ENCODE measurements around the gene CCM2.

The CCM2 gene

DNA sequence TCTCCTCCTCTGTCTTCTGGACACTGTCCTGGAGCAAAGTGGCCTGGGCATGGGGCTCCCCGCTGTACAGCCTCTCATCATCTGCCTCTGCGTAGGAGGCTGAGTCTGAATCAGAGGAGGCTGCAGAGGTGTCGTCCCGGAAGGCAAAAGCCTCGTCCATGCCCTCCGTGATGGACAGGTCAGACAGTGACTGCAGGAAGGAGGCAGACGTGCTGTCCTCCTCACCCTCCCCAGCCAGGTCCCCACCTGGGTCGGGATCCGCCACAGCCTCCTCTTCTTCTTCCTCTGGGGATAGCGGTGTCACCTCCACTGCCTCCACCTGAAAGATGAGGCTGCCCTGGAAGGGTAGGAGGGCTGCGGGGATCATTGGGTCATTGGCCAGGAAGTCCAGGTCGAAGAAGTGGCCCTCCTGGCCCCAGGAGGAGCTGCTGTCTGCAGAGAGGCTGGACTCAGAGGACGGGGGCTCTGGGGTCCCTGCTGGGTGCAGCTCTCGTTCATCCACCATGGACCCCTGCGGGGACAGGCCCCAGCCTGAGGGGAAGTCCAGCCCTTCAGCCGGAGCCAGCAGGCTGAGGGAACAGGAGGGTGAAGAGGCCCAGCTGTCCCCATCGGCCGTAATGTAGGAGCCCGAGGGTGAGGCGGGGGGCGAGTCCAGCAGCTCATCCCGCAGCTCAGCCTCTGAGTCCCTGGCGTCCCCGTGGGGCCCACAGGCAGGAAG lies 85.1 kb downstream of the CCM2 start:
- TF ChIP-seq, protein P1, sequence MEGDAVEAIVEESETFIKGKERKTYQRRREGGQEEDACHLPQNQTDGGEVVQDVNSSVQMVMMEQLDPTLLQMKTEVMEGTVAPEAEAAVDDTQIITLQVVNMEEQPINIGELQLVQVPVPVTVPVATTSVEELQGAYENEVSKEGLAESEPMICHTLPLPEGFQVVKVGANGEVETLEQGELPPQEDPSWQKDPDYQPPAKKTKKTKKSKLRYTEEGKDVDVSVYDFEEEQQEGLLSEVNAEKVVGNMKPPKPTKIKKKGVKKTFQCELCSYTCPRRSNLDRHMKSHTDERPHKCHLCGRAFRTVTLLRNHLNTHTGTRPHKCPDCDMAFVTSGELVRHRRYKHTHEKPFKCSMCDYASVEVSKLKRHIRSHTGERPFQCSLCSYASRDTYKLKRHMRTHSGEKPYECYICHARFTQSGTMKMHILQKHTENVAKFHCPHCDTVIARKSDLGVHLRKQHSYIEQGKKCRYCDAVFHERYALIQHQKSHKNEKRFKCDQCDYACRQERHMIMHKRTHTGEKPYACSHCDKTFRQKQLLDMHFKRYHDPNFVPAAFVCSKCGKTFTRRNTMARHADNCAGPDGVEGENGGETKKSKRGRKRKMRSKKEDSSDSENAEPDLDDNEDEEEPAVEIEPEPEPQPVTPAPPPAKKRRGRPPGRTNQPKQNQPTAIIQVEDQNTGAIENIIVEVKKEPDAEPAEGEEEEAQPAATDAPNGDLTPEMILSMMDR (conservative IDR thresholded peaks at IDR 0.05), result no peak
- no peak for TF ChIP-seq ZFX (IDR thresholded peaks at IDR 0.05)
- H3K27ac ChIP-seq, result no peak overlapping the region

DNA sequence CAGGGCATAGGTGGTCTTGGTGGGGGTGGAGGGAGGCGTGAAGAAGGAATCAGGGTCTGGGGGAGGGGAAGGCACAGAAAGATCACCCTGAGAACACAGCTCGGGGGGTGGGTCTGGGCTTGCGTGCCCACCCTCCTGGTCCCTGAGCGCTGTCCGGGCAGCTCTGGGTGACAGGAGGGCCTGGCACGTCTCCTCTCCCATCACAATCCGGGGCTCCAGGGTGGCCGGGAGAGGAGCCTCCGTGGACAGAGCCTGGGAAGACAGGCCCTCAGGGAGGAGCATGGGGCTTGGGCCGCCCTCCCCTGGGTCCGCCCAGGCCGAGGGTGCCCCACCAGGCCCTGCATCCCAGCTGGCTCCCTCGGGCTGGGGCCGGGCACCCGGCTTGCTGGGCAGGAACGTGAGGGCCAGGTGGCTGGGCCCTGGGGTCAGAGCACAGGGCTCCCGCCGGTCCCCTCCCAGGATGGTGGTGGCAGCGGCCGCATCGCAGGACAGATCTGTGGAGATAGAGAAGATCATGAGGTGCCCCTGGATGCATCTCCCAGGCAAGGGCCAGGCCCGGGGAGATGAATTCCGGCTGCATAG lies 85.7 kb downstream of the CCM2 start:
- H3K27ac ChIP-seq, result no peak overlapping the region
- TF ChIP-seq ZFX (IDR thresholded peaks at IDR 0.05), result no peak
- TF ChIP-seq, protein P1 (conservative IDR thresholded peaks at IDR 0.05), result no peak

DNA sequence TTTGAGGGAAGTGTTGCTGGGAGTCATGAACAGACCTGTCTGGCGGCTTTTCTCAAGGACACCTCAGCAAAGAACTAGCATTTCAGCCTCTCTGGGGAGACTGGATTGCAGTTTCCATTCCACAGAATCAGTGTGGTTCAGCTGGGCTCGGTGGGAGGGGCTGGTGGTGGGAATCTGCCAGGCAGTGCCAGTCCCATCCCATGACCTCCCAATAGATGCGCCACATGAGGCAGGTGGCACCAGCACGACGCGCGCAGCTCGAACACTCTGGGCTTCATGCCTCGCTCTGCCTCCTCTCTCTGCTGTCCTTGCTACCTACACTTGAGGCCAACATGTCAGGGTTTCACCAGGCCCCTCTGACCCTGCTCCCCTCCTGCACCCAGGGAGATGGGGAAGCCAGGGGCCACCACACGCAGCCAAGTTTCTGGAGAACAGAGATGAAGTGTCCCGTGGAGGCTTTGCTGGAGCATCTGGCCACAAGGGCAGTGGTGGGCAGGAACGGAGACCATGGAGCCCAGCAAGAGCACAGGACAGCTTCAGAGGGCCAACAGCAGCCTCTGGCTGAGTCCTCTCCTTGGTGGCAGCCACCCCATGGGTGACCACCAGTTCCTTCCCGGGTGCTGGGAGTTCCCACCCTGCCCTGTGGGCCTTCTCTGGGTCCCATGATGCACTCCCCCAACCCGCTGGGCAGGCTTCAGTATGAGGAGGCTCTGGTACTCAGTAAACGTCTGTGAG lies 86.5 kb downstream of the CCM2 start:
- TF ChIP-seq, protein P1 (conservative IDR thresholded peaks at IDR 0.05), result no peak
- no peak for TF ChIP-seq ZFX (IDR thresholded peaks at IDR 0.05)

DNA sequence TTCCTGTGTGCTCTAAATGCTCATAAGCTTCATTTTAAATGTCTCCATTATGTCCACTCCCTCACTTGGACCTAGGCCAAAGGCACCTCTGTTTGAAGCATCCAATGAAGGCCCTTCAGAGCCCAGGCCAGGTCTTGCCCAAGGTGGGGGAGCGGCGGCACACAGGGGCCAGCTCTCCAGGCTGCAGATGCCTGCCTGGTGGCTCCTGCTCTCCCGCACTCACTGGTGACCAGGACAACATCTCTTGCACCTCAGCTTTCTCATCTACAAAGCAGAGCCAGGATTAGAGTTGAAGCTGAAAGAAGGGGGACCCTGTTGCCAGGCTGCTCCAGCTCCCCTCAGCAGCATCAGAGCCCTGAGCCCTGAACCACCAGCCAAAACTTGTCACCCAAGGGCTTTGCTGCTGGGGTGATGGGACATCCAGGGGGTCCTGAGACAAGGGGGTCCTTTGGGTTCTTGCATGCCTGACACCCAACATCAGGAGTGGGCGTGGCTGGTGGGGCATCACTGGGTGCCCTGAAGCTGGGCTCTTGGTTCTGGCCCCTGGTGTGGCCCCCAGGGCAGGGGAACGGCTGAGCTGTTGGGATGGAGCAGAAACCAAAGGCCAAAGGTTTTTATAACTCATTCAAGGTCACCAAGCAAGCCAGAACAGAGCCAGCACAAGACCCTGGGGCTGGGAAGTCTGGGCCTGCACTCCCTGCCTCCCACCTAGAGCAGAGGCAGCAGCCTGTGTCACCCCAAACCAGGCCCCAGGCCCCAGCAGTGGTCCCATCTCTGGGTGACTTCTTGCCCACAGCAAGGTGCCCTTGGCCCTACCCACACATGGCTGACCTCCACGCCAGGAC lies 87.5 kb downstream of the CCM2 start:
- TF ChIP-seq ZFX (IDR thresholded peaks at IDR 0.05), result no peak
- TF ChIP-seq, protein P1 (conservative IDR thresholded peaks at IDR 0.05), result no peak
- H3K27ac ChIP-seq, result no peak overlapping the region

More for the DNA sequence above, 86.5 kb downstream of the CCM2 start:
- no peak overlapping the region for H3K27ac ChIP-seq

- no peak overlapping the region for H3K27ac ChIP-seq
Measured at GRCh38 chr7:45088146-45088701, 88.2 kb downstream of the CCM2 start.

DNA sequence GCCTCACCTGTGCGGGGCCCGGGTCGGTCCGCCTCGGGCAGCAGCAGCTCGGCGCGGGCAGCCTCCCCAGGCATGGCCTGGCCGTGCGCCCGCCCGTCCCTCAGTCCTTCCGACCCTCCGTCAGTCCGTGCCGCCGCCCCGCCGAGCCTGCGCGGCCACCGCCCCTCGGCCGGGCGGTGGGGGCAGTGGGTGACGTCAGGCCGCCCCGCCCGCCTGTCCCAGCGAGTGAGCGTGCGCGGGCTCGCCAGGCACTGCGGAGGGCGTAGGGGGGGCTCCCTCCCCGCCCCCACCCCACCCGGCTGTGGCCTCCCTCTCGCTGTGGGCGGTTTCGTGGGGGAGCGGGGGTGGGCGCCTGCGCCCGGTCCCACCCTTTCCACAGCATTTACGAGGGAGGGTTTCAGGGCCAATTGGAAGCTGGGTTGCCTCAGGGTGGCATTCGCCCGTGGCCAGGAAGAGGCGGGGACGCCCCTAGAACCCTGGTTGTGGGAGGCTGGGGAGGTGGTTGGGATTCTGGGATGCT lies 88.9 kb downstream of the CCM2 start, which contains the start of gene NACAD:
TSS of gene NACAD (minus strand) at position 149 of the 520 bp plus-strand sequence. CDS start at position 74, 75 bp downstream.
- no peak within 1 kb of the TSS for H3K27ac ChIP-seq
- TF ChIP-seq, protein P1 (conservative IDR thresholded peaks at IDR 0.05), result no peak
- TF ChIP-seq ZFX (IDR thresholded peaks at IDR 0.05), result no peak

More at GRCh38 chr7:45088146-45088701, 88.2 kb downstream of the CCM2 start:
- TF ChIP-seq, protein P1 (conservative IDR thresholded peaks at IDR 0.05), result no peak
- TF ChIP-seq ZFX (IDR thresholded peaks at IDR 0.05), result no peak
